Measurements from ENCODE around the gene AEBP1.

- TF ChIP-seq POLR2A (IDR thresholded peaks at IDR 0.05) = no peak
- TF ChIP-seq, protein P1, sequence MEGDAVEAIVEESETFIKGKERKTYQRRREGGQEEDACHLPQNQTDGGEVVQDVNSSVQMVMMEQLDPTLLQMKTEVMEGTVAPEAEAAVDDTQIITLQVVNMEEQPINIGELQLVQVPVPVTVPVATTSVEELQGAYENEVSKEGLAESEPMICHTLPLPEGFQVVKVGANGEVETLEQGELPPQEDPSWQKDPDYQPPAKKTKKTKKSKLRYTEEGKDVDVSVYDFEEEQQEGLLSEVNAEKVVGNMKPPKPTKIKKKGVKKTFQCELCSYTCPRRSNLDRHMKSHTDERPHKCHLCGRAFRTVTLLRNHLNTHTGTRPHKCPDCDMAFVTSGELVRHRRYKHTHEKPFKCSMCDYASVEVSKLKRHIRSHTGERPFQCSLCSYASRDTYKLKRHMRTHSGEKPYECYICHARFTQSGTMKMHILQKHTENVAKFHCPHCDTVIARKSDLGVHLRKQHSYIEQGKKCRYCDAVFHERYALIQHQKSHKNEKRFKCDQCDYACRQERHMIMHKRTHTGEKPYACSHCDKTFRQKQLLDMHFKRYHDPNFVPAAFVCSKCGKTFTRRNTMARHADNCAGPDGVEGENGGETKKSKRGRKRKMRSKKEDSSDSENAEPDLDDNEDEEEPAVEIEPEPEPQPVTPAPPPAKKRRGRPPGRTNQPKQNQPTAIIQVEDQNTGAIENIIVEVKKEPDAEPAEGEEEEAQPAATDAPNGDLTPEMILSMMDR (IDR thresholded peaks at IDR 0.05) = no peak
Observed at GRCh38 chr7:44108768-44109750, 4.9 kb downstream of the AEBP1 start.
